GM18505 (cell line): Measurements from ENCODE around the gene RBM33.

Source experiments
- ATAC-seq: cut with Tn5 transposase; IDR thresholded peaks from one replicate; pipeline ENCODE4 v1.9.1; 2021; ENCODE audit not compliant: unreplicated experiment
- POLR2A ChIP-seq: IDR thresholded peaks from 4 replicates; pipeline ENCODE4 v1.6.1; 2011; ENCODE audit warnings: borderline replicate concordance; ENCODE audit not compliant: insufficient read depth, insufficient read length; ENCODE audit errors: extremely low read depth

RBM33 gene

DNA sequence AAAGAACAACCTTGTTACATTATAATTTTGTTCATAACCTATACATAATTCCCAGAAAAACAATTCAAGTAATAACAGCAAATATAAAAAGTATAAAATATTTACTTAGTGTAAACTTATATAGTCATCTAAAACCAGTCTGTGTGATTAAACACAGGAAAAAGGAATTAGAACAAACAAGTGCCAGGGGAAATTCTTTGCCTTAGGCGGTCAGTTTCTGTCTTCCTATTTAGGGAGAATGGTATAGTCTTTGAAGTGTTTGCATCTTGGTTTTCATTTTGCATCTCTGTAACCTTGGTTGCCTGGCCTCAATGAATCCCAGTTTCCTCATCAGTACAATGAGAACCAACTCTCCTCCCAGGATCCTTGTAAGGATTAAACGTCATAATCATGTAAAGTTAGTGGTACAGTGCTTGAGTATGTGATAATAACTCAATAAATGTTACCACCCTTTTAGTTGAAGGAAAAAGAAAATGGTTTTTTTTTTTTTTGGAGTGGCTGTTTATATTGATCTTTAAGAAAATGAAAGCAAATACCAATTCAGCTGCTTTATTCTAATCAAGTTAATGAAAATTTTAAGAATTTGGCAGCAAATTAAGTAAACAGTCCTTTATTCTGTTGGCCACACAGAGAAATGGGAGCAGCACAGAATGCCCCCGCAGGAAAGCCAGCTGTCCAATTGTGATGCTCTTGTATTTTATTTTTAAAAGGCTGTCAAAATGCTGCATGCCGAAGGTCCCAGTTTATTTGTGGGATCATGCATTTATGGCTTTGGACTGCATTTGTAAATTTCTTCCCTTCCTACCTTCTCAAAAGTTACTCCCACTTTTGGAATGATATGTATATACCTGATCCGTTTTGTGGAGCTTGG, 106.0 kb downstream of the RBM33 start:
- no peak for ATAC-seq

DNA sequence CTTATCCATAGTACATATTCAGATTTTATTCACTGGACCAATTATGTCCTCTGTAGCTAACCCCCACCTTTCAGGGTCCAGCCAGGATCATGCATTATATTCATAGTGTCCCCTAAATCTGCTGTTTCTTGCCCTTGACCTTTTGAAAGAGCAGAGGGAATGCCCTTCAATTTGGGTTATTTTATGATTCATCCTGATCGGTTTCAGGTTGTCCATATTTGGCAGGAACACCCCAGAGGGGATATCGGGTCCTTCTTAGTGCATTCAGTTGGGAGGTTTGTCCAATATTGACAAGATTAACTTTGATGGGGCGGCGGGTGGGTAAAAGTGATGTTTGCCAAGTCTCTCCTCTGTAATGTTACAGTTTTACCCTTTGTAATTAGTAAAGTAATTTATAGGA, 106.9 kb downstream of the RBM33 start:
- no peak for ATAC-seq
- no peak for TF ChIP-seq POLR2A

More for the DNA sequence above, 106.0 kb downstream of the RBM33 start:
- no peak for TF ChIP-seq POLR2A

DNA sequence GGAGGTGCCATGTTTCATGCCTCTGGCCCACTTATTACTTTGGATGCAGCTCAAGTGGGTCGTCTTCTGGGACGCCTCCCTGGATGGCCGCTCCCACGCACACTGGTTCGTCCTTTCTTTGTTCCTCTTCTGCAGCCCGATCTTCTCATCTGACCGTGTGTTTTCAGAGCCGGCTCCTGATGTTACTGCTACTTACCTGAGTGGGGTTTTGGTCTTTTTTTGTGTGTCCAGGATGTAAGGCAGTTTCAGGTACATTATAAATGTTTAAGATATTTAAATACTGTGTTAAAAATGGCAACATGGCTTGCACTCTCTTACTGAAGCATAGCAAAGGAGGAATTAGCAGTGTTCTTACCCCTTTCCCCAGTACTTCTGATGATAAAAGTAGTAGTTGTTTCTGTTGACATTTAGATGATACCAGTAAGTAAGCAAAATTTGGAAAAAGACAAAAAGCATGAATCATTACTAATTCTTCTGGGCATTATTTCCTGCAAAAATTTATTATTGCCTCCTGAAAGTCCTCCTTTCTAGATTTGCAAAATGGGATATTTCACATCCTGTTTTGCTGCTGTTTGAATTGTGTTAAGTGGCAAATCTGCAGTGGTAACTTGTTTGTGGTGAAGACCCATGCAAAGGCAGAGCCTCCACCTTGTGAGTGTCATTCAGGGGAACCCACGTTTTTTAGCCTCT, 108.4 kb downstream of the RBM33 start:
- TF ChIP-seq POLR2A = no peak
- ATAC-seq = peak; percentile 58

DNA sequence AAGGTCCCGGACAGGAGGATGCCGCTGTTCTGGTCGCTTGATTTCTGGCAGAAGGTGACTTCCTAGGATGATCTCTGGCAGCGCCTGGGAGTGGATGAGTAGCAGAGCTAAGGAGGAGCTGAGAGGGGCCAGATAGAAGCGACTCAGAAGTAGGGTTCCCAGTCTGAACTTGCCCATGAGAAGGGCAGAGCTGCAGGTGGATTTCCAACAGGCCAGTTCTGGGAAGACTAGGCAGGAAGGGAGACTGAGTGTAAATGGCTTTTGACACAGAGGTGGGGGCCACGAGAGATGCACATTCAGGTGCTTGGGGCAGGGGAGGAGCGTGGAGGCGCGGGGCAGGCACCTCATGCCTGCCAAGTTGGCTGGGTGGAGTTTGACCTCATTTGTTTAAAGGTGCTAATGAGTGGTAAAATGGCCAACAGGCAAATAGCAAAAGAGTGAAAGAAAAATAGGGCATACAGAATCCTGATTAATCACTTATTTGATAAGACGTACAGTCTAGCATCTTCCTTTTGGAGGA, 109.0 kb downstream of the RBM33 start:
- peak; percentile 30 for TF ChIP-seq POLR2A
- ATAC-seq = peak; percentile 7

DNA sequence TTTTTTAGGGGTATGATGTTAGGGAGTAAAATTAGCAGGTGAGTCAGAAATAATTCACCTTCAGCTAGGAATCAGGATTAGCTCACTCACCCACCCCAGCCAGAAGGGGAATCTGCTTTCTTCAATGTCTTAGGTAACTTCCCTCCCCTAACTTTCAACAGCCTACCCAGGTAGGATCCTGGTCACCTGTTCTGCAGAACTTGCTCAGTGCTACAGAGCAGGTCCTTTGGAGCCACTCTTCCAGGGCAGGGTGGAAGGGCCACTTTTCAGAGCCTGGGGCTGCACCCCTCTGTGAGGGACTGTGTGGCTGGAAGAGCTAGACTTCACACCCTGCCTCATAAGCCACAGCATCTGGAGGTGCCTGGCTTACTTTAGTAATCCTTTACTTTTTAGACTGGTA, 109.7 kb downstream of the RBM33 start:
- TF ChIP-seq POLR2A = no peak
- no peak for ATAC-seq

DNA sequence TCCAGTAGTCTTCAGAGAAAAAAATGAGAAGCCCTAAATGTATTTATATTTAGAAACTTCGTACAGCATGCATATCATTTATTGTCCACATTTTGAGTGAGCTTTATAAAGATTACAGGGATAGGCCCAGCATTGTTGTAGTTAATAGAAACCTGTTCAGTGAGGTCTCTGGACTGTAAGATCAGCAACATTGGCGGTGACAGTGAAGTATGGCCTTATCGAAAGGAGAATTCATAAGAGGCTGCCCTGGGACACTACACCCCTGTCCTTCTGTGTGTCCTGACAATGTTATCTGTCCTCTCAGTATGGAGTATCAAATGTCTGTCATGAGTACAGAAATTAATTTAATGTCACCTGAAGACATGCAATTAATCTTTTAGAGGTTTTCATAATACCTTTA, 110.6 kb downstream of the RBM33 start:
- no peak for TF ChIP-seq POLR2A
- ATAC-seq = no peak

DNA sequence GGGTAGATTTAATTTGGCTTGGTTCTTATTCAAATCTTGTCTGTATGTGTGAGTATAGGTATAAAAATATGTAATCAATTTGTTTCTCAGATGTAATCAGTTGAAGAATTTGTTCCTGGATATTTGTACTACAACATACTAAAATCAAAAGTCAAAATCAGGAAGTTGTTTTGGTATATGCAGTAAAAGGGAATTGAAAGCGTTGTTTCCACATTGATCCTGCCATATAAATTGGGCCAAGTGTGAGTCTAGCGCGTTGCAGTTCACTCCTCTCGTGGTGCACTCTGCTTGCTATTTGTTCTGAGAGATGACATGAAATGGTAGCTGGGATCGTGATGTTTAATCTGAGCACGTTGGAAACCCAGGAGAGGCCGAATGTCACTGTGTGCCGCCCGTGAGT, 111.9 kb downstream of the RBM33 start:
- ATAC-seq = no peak

DNA sequence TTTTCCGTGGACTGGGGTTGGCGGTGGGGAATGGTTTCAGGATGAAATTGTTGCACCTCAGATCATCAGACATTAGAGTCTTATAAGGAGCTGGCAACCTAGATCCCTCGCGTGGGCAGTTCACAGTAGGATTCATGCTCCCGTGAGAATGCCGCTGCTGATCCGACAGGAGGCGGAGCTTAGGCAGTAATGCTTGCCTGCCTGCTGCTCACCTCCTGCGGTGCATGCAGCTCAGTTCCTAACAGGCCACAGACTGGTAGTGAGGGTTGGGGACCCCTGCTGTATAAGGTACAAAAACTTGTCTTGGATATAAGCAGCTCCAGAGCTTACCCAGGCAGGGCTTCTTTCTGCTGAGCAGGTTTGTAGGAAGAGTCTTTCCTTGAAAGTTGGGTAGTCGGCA, 113.9 kb downstream of the RBM33 start:
- no peak for ATAC-seq
- no peak for TF ChIP-seq POLR2A

More for the DNA sequence above, 111.9 kb downstream of the RBM33 start:
- TF ChIP-seq POLR2A = peak; percentile 34

DNA sequence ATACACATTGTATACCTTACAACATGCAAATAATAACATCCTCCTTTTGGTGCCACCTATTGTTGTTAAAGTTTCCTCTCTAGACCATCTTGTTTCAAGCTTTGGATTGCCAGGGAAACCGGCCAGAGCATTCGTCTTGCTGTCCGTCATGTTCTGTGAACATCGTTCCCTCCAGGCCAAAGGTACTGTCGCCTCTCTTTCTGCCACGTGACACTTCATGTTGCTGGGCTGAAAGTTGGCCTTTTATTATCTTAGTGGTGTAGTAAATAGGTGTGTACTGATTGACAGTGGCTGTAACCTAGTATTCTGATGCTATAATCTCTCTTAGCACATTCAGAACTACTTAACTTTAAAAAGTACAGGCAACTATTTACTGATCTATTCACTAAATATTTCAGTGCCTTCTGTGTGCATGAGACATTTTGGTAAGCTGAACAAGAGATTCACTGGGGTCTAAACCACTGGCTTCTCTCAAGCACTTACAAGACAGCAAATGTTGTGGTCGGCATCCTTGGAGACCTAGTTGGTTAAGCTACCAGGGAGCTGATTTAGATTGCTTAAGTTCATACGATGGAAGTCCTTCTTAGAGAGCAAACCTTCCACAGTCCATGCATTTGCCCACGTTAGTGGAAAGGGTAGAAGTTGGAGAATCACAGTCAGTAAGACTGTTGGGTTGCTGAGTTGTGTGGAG, 115.4 kb downstream of the RBM33 start:
- no peak for ATAC-seq
- TF ChIP-seq POLR2A = no peak

DNA sequence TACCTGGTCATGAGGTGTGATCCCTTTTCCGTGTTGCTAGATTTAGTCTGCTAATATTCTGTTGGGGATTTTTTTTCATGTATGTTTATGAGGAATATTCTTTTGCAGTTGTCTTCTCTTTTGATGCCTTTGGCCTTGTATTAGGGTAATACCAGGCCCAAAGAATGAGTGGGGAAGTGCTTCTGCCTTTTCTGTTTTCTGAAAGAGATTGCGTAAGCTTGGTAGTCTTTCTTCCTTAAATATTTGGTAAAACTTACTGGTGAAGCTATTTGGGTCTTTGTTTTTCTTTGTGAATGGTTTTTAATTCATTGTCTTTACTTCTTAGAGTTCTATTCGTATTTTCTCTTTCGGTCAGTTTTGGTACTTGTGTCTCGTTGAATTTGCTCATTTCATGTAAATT, 116.7 kb downstream of the RBM33 start:
- no peak for ATAC-seq
- no peak for TF ChIP-seq POLR2A

DNA sequence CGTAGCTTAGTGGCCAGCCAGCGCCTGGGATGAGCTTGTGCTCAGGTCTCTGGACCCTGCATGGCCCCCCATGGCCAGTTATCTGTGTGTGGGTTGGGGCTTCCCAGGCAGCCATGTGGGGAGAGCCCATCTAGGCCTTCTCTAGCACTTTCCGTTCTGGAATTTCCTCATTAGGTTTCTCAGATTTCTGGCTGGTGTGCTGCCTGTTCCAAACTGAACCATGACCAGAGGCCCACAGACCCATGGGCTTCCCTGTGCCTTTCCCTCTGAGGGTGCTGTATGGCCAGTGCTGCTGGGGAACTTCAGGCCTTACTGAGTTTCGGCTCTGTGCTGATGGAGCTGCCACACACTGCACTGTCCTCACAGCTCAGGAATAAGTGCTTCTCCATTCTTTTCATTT, 117.6 kb downstream of the RBM33 start:
- TF ChIP-seq POLR2A = no peak
- ATAC-seq = no peak

DNA sequence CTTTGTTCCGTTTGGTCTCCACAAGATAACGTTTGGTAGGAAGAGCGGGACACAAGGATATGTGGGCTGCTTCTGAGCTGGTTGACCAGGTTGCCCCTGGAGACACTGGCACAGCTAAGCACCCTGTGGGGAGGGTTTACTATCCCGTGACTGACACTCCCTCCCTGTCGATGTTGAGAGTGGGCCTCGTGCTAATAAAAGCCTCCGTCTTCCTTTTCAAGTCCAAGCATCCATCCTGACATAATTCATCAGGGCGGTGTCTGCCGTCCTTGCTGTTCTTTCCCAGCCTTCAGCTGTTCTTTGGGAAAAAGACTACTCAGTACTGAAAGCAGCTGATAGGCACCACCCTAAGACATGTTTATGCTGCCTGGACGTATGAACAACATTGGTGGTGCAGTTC, 118.2 kb downstream of the RBM33 start:
- no peak for TF ChIP-seq POLR2A
- no peak for ATAC-seq

DNA sequence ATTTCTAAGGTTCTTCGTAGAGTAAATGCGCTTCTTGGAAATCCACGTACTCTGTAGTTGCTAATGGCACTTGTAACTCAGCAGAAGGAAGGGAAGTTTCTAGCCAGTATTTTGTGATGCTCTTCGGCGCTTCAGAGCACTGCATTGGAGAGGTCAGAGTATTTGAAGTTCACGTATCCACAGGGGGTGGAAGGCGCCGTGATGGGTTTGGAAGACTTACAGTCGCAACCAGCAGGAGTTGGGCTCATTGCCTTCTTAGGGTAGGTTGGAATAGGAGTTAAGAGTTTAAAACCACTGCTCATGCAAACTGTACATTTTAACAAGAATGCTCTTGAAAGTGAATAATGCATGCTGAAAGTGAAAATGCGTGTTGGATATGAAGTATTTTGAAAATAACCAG, 118.7 kb downstream of the RBM33 start:
- no peak for ATAC-seq
- no peak for TF ChIP-seq POLR2A
